KMS-11 (cell line): Measurements from ENCODE around the gene GLIS1.

Experiments used
- H2AFZ ChIP-seq: fragments of 200-600 bp; sonication (generic); 2 replicates; pipeline ENCODE4 v1.6.1; 2016; ENCODE audit warnings: antibody characterized with exemption, mixed run types, low read depth
- H3K27ac ChIP-seq: fragments of 200-600 bp; sonication (generic); 2 replicates; pipeline ENCODE4 v1.6.1; 2016; ENCODE audit warnings: mild to moderate bottlenecking, mixed run types
- H3K27me3 ChIP-seq: fragments of 200-600 bp; sonication (generic); 2 replicates; pipeline ENCODE4 v1.6.1; 2017; ENCODE audit warnings: mild to moderate bottlenecking, low read depth, mixed run types, moderate library complexity; ENCODE audit not compliant: insufficient read depth
- H3K36me3 ChIP-seq: fragments of 200-600 bp; sonication (generic); 2 replicates; pipeline ENCODE4 v1.6.1; 2017; ENCODE audit warnings: mild to moderate bottlenecking, mixed run types; ENCODE audit not compliant: insufficient read depth
- H3K4me1 ChIP-seq: fragments of 200-600 bp; sonication (generic); 2 replicates; pipeline ENCODE4 v1.6.1; 2016; ENCODE audit warnings: mild to moderate bottlenecking, low read depth, mixed run types; ENCODE audit not compliant: poor library complexity, severe bottlenecking
- H3K4me2 ChIP-seq: fragments of 200-600 bp; sonication (generic); 2 replicates; pipeline ENCODE4 v1.7.0; 2016; ENCODE audit warnings: mild to moderate bottlenecking, mixed run types
- H3K4me3 ChIP-seq: fragments of 200-600 bp; sonication (generic); IDR thresholded peaks from 2 replicates; pipeline ENCODE4 v1.6.1; 2017; ENCODE audit warnings: low read depth, low read length, mixed read lengths; ENCODE audit not compliant: insufficient read depth
- H3K79me2 ChIP-seq: fragments of 200-600 bp; sonication (generic); 2 replicates; pipeline ENCODE4 v1.6.1; 2016; ENCODE audit warnings: low read depth, mixed run types; ENCODE audit not compliant: insufficient read depth
- H3K9ac ChIP-seq: fragments of 200-600 bp; sonication (generic); 2 replicates; pipeline ENCODE4 v1.6.1; 2016; ENCODE audit warnings: mild to moderate bottlenecking, mixed run types
- H4K20me1 ChIP-seq: fragments of 200-600 bp; sonication (generic); 2 replicates; pipeline ENCODE4 v1.6.1; 2016; ENCODE audit warnings: mild to moderate bottlenecking, mixed run types; ENCODE audit not compliant: insufficient read depth
- TF ChIP-seq, protein P1 (sequence below): fragments of 200-600 bp; sonication (generic); conservative IDR thresholded peaks from 2 replicates; pipeline ENCODE4 v1.6.1; 2017; ENCODE audit warnings: low read depth, mild to moderate bottlenecking, antibody characterized with exemption, low read length, moderate library complexity, mixed read lengths

GLIS1 gene

DNA sequence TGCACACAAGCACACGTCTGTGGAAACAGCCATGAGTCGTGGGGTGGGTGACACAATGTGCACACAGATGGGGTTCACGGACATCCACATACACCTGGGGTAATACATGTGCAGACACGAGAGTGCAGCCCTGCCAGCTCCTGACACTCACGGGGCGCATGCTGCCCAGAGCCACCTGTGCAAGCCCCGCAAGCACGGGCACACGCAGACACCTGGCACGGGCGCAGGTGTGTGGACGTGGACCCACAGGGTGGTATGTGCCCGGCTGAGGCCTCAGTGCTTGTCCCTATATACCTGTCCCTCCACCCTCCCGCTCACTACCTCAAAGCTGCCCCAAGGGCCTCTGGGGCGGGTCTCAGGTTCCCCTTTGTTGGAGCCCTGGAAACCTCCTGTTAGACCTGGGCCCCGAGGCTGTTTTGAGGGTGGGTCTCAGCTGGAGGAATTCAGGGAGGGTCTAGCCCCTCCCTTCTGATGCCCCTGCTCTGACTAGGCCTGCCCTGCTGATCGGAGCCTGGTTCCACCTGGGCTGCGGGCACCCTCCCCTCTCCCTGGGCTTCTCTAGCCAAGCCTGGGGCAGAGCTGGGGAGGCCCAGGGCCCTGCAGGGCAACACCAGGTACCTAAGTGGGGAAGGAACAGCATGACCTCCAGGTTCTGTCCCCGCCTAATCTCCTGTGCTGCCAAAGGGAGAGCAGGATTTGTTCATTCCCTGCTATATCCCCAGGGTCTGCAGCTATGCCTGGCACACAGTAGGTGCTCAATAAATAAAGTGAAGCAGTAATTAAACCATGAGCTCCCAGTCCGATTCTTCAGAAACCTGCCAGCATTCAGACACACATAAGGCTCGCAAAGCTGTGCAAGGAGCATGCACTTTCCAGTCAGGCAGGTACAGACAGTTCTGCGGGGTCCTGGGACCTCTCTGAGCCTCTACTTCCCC, 230.6 kb downstream of the GLIS1 start:
- H3K27me3 ChIP-seq = no peaks in the 10 kb centered on the region
- no peaks in the 10 kb centered on the region for H4K20me1 ChIP-seq
- no peak overlapping the region for H3K4me2 ChIP-seq

DNA sequence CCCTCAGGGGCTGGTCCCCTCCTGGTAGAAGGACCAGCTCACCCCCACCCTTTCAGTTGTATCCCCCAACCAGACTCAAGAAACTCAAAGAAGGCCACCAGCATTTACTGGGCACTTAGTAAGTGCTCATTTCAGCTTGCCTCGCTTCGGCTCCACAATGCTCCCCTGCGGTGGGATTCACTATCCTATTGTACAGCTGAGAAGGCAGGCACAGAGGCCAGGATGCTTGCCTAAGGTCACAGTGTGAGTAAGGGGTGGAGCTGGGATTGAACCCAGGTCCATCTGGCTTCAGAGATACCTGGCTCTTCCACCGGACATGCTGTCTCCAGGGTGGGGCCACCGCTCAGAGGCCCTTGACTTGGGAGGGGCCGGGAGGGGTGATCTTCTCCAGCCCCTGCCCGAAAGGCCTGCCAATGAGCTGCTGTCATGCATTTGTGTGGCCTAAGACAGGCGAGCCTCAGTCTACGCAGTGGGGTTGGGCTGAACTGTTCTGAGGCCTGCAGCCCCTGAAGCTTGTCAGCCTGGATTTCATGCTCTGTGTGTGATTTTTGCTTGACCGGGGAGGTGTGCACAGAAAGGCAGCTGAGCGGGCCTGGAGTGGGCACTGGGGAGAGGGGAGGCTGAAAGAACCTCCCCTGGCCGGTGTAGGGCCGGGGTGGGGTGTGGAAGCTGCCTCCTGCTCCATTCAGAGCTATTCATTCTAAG, 231.7 kb downstream of the GLIS1 start:
- H3K27ac ChIP-seq = no peak overlapping the region
- H3K79me2 ChIP-seq = no peaks in the 10 kb centered on the region

More for the DNA sequence above, 230.6 kb downstream of the GLIS1 start:
- no peak overlapping the region for H3K27ac ChIP-seq
- no peaks in the 10 kb centered on the region for H3K79me2 ChIP-seq
- TF ChIP-seq, protein P1, sequence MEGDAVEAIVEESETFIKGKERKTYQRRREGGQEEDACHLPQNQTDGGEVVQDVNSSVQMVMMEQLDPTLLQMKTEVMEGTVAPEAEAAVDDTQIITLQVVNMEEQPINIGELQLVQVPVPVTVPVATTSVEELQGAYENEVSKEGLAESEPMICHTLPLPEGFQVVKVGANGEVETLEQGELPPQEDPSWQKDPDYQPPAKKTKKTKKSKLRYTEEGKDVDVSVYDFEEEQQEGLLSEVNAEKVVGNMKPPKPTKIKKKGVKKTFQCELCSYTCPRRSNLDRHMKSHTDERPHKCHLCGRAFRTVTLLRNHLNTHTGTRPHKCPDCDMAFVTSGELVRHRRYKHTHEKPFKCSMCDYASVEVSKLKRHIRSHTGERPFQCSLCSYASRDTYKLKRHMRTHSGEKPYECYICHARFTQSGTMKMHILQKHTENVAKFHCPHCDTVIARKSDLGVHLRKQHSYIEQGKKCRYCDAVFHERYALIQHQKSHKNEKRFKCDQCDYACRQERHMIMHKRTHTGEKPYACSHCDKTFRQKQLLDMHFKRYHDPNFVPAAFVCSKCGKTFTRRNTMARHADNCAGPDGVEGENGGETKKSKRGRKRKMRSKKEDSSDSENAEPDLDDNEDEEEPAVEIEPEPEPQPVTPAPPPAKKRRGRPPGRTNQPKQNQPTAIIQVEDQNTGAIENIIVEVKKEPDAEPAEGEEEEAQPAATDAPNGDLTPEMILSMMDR = no peak
- H2AFZ ChIP-seq = no peak overlapping the region
- no peak overlapping the region for H3K4me3 ChIP-seq
- no peaks in the 10 kb centered on the region for H3K36me3 ChIP-seq
- H3K9ac ChIP-seq = no peak overlapping the region
- no peaks in the 10 kb centered on the region for H3K4me1 ChIP-seq

DNA sequence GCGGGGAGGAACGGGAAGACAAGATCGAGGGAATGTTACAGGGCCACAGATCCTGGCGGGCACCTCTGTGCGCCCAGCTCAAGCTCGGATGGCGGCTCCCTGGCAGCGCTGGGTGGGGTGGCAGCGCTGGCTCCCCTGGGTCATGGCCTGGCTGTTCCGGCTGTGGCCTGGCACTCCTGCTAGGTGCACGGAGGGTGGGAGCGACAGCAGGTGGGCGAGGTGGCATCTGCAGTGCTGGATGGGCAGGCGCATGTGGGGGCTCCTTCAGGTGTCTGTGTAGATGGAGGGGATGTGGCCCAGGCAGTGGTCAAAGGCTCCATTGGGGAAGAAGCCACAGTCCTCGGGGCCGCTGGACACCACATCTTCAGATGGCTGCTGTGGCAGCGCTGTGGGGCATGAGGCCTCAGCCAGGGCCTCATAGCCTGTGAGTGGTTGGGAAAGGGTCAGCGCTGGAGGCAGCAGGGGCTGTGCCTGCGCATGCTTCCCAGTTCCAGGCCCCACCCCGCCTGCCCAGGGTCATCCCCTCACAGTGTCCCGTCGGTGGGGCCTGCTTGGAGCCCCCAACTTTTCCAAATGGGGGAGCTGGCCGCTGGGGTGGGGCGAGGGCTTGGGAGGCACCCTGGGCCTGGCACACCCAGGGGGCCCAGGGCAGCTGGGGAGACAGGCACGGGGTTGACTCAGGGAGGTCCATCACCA, 232.5 kb downstream of the GLIS1 start:
- no peak overlapping the region for H3K4me2 ChIP-seq
- H3K4me3 ChIP-seq = no peak overlapping the region
- no peak overlapping the region for H3K9ac ChIP-seq
- no peaks in the 10 kb centered on the region for H3K4me1 ChIP-seq
- H3K36me3 ChIP-seq = no peaks in the 10 kb centered on the region
- H4K20me1 ChIP-seq = no peaks in the 10 kb centered on the region
- TF ChIP-seq, protein P1 = no peak
- H2AFZ ChIP-seq = no peak overlapping the region
- no peaks in the 10 kb centered on the region for H3K27me3 ChIP-seq
- H3K27ac ChIP-seq = no peak overlapping the region
- no peaks in the 10 kb centered on the region for H3K79me2 ChIP-seq

More for the DNA sequence above, 231.7 kb downstream of the GLIS1 start:
- TF ChIP-seq, protein P1 = no peak
- Histone ChIP-seq H4K20me1 (no peaks in the 10 kb centered on the region), H3K36me3 (no peaks in the 10 kb centered on the region), H3K4me3 (no peak overlapping the region), H3K4me1 (no peaks in the 10 kb centered on the region), H3K4me2 (no peak overlapping the region), H3K27me3 (no peaks in the 10 kb centered on the region), H3K9ac (no peak overlapping the region), H2AFZ (no peak overlapping the region)

DNA sequence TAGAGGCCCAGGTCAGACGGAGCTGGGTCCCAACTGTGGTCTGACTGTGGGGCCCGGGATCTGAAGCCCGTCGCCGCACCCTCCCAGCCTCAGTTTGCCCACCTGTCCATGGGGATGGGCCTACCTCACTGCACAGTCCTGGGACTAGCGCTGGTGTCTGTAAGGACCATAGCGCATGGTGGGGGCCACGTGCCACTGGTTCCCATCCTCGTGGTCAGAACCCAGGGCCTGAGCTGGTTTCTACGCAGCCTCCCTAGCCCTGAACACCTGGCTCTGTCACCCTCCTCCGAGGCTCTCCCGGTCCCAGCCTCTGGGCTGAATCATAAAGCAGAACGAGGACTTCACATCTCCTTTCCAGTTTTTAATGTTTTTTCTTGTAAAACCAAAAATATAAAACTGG, 233.1 kb downstream of the GLIS1 start:
- no peaks in the 10 kb centered on the region for H3K79me2 ChIP-seq
- TF ChIP-seq, protein P1 = no peak
- H2AFZ ChIP-seq = no peak overlapping the region
- no peaks in the 10 kb centered on the region for H3K36me3 ChIP-seq
- H3K27me3 ChIP-seq = no peaks in the 10 kb centered on the region
- H4K20me1 ChIP-seq = no peaks in the 10 kb centered on the region
- no peak overlapping the region for H3K4me2 ChIP-seq
- H3K4me1 ChIP-seq = no peaks in the 10 kb centered on the region
- H3K9ac ChIP-seq = no peak overlapping the region
- no peak overlapping the region for H3K27ac ChIP-seq
- H3K4me3 ChIP-seq = no peak overlapping the region
